KBM-7 (cell line): Measurements from ENCODE around the gene PLEKHN1.
A peak's percentile ranks its signal among the peaks of the same experiment; 100 is the strongest.
"Not testable (repeated sequence)": the region's sequence is repeated elsewhere in the genome, so short reads cannot be mapped to it uniquely, and the experiment has no call there.

ENCODE experiments used
- DNase-seq: peaks from one replicate; pipeline ENCODE4 v3.0.0-alpha.2; 2015
- in situ Hi-C: fragments of 300-500 bp; cut with MboI; formaldehyde crosslinking; loops from 2 replicates; pipeline ENCODE4 v1.14.3; 2020; ENCODE audit warnings: low sequenced_read_pairs, low pct_unique_long_range_greater_than_20kb, mixed read lengths

The PLEKHN1 gene

GRCh38 chr1:941588-942383, 24.5 kb upstream of the PLEKHN1 start:
- peak; percentile 45 for DNase-seq
- in situ Hi-C loops, result no loop called here

GRCh38 chr1:942411-942821, 23.9 kb upstream of the PLEKHN1 start:
- DNase-seq, result no peak
- in situ Hi-C loops, result no loop called here

GRCh38 chr1:942864-943533, 23.3 kb upstream of the PLEKHN1 start:
- no peak for DNase-seq
- in situ Hi-C loops, result no loop called here

- in situ Hi-C loops, result no loop called here
Observed at GRCh38 chr1:943545-944340, 22.5 kb upstream of the PLEKHN1 start.

GRCh38 chr1:944341-945325, 21.6 kb upstream of the PLEKHN1 start:
- in situ Hi-C loops, result no loop called here
- no peak for DNase-seq

More at GRCh38 chr1:943545-944340, 22.5 kb upstream of the PLEKHN1 start:
- no peak for DNase-seq

- in situ Hi-C loops, result no loop called here
- no peak for DNase-seq
Observed at GRCh38 chr1:945688-946556, 20.4 kb upstream of the PLEKHN1 start.

GRCh38 chr1:946811-947210, 19.5 kb upstream of the PLEKHN1 start:
- DNase-seq, in situ Hi-C loops: not testable (repeated sequence)

GRCh38 chr1:947958-948357, 18.3 kb upstream of the PLEKHN1 start:
- DNase-seq, result no peak
- in situ Hi-C loops, result no loop called here

- DNase-seq, result no peak
- in situ Hi-C loops, result no loop called here
Observed at GRCh38 chr1:950268-950667, 16.0 kb upstream of the PLEKHN1 start.

- in situ Hi-C loops, result no loop called here
- DNase-seq, result no peak
Observed at GRCh38 chr1:950881-951280, 15.4 kb upstream of the PLEKHN1 start.

GRCh38 chr1:951364-951763, 14.9 kb upstream of the PLEKHN1 start:
- in situ Hi-C loops, result no loop called here
- no peak for DNase-seq

GRCh38 chr1:952201-952600, 14.1 kb upstream of the PLEKHN1 start:
- in situ Hi-C loops, result no loop called here
- no peak for DNase-seq

- in situ Hi-C loops, result no loop called here
- no peak for DNase-seq
Observed at GRCh38 chr1:952603-953002, 13.7 kb upstream of the PLEKHN1 start.

GRCh38 chr1:953524-954320, 12.6 kb upstream of the PLEKHN1 start:
- in situ Hi-C loops, result no loop called here
- no peak for DNase-seq

GRCh38 chr1:954927-955326, 11.4 kb upstream of the PLEKHN1 start:
- DNase-seq, result no peak
- in situ Hi-C loops, result no loop called here

GRCh38 chr1:955474-955873, 10.8 kb upstream of the PLEKHN1 start:
- in situ Hi-C loops, result no loop called here
- DNase-seq, result peak; percentile 54

GRCh38 chr1:956636-957035, 9.6 kb upstream of the PLEKHN1 start:
- DNase-seq, result no peak
- in situ Hi-C loops, result no loop called here
